CD4-positive, alpha-beta memory T cell (primary cell): Measurements from ENCODE around the gene ZFPM1. TPM values are rescaled to one million over a fixed set of nuclear protein-coding genes. Genes with fewer than 3 reads are reported as not detected.

Source experiments
- CTCF ChIA-PET: fragments of 350-600 bp; sonication (Branson Sonifier 250); formaldehyde crosslinking; loops from one replicate; lab custom pipeline; 2021; ENCODE audit warnings: inconsistent platforms; ENCODE audit not compliant: partially characterized antibody; lab: Charles Lee
- POLR2A ChIA-PET: fragments of 350-600 bp; sonication (Branson Sonifier 250); formaldehyde crosslinking; loops from one replicate; lab custom pipeline; 2021; ENCODE audit not compliant: partially characterized antibody; lab: Charles Lee
- DNase-seq, 5 donors: peaks; one replicate each; pipeline versions ENCODE4 v3.0.0 to v3.0.0-alpha.2; 2020 to 2022; ENCODE audit warnings: mixed read lengths in 1 of 5
- H3K27ac ChIP-seq: one replicate; pipeline ENCODE4 v1.7.0; 2013; ENCODE audit warnings: low read depth, low read length
- H3K27me3 ChIP-seq: 2 replicates; pipeline ENCODE4 v1.7.0; 2013; ENCODE audit warnings: mild to moderate bottlenecking, low read length, moderate library complexity; ENCODE audit not compliant: insufficient read depth
- H3K36me3 ChIP-seq: 2 replicates; pipeline ENCODE4 v1.7.0; 2013; ENCODE audit warnings: mild to moderate bottlenecking, low read length, moderate library complexity; ENCODE audit not compliant: insufficient read depth
- H3K4me1 ChIP-seq: 2 replicates; pipeline ENCODE4 v1.7.0; 2013; ENCODE audit warnings: mild to moderate bottlenecking, low read length, moderate library complexity; ENCODE audit not compliant: insufficient read depth
- H3K4me3 ChIP-seq, 2 donors: one replicate each; pipeline ENCODE4 v1.7.0; 2013; ENCODE audit warnings: low read length in 2 of 2, mild to moderate bottlenecking in 1 of 2
- H3K9me3 ChIP-seq, 2 donors: one replicate each; pipeline ENCODE4 v1.7.0; 2013; ENCODE audit warnings: low read length in 2 of 2, control low read depth in 1 of 2; ENCODE audit not compliant: control insufficient read depth in 1 of 2
- H3K27ac Mint-ChIP-seq, 7 donors: one replicate each; pipeline ENCODE4 v1.8.0; 2020 to 2021; ENCODE audit warnings: mixed read lengths in 7 of 7, mild to moderate bottlenecking in 6 of 7, inconsistent platforms in 3 of 7, moderate library complexity in 3 of 7
- H3K27me3 Mint-ChIP-seq, 2 donors: one replicate each; pipeline ENCODE4 v1.8.0; 2020 to 2021; ENCODE audit warnings: mixed read lengths in 2 of 2
- H3K36me3 Mint-ChIP-seq, 2 donors: one replicate each; pipeline ENCODE4 v1.8.0; 2020 to 2021; ENCODE audit warnings: mixed read lengths in 2 of 2, inconsistent platforms in 1 of 2, mild to moderate bottlenecking in 1 of 2
- H3K4me1 Mint-ChIP-seq, 4 donors: one replicate each; pipeline ENCODE4 v1.8.0; 2020 to 2021; ENCODE audit warnings: mixed read lengths in 4 of 4, mild to moderate bottlenecking in 1 of 4
- H3K4me3 Mint-ChIP-seq, 8 donors: one replicate each; pipeline ENCODE4 v1.8.0; 2020 to 2021; ENCODE audit warnings: mixed read lengths in 8 of 8, mild to moderate bottlenecking in 7 of 8, moderate library complexity in 6 of 8, inconsistent platforms in 3 of 8
- H3K9me3 Mint-ChIP-seq, 8 donors: one replicate each; pipeline ENCODE4 v1.8.0; 2020 to 2021; ENCODE audit warnings: mixed read lengths in 8 of 8, mild to moderate bottlenecking in 5 of 8, inconsistent platforms in 3 of 8, moderate library complexity in 1 of 8
- intact Hi-C: fragments of 100-400 bp; cut with micrococcal nuclease; formaldehyde crosslinking; loops from one replicate; pipeline ENCODE4 v1.15.1; 2023
- polyA plus RNA-seq, 2 donors: library from polyadenylated mRNA; unstranded; fragments of 300-500 nt; fragmentation: Illumina TruSeq; gene quantifications; one replicate each; pipeline ENCODE4 v1.2.3, GENCODE V29; 2021
- total RNA-seq, 2 experiments: library from RNA; stranded (reverse); gene quantifications; one replicate each; pipeline ENCODE4 v1.2.3, GENCODE V29; 2021

The ZFPM1 gene
- total and polyA plus RNA-seq, 4 experiments from 2014 or later = 0.07 to 20.5 (median 9.7) TPM

DNA sequence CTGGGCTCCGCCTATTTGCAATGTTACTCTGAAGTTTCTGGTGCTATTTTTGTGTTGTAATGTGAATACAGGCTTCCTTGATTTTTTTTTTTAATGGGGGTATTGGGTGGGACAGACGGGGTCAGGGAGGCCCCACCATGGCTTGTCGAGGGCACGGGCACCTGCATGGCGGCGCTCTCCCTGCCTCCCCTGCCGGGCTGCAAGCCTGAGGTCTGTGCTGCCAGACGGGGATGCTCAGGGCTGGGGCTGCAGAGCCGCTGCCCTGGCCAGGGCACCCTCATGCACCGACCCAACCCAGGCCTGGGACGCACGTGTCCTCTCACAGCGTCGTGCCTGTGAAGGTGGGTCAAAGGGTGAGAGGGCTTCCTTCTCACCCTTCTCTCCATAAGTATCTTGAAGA, 13.0 kb upstream of the ZFPM1 start:
- intact Hi-C loops = no loop called here
- no peak overlapping the region for H3K4me3 ChIP-seq
- POLR2A ChIA-PET = no interaction called here
- no peaks in the 10 kb centered on the region for H3K27me3 ChIP-seq
- no peak overlapping the region for H3K27ac ChIP-seq
- H3K9me3 Mint-ChIP-seq = no peaks in the 10 kb centered on the region
- H3K4me1 Mint-ChIP-seq = peaks cover 0 to 4% (median 3%) of the 10 kb centered on the region in 4 donors
- CTCF ChIA-PET = interaction anchor here (1.0 to 2.3 kb wide), 2 partner anchors 114 to 121 kb away, joined by 3 to 8 read pairs; no protein-coding TSS in a partner anchor
- H3K4me1 ChIP-seq = peaks cover 6% of the 10 kb centered on the region
- H3K4me3 Mint-ChIP-seq = no peak overlapping the region
- DNase-seq = no peak
- H3K27me3 Mint-ChIP-seq = no peaks in the 10 kb centered on the region
- H3K36me3 Mint-ChIP-seq = no peaks in the 10 kb centered on the region
- H3K27ac Mint-ChIP-seq = no peak overlapping the region
- H3K36me3 ChIP-seq = no peaks in the 10 kb centered on the region
- no peaks in the 10 kb centered on the region for H3K9me3 ChIP-seq

DNA sequence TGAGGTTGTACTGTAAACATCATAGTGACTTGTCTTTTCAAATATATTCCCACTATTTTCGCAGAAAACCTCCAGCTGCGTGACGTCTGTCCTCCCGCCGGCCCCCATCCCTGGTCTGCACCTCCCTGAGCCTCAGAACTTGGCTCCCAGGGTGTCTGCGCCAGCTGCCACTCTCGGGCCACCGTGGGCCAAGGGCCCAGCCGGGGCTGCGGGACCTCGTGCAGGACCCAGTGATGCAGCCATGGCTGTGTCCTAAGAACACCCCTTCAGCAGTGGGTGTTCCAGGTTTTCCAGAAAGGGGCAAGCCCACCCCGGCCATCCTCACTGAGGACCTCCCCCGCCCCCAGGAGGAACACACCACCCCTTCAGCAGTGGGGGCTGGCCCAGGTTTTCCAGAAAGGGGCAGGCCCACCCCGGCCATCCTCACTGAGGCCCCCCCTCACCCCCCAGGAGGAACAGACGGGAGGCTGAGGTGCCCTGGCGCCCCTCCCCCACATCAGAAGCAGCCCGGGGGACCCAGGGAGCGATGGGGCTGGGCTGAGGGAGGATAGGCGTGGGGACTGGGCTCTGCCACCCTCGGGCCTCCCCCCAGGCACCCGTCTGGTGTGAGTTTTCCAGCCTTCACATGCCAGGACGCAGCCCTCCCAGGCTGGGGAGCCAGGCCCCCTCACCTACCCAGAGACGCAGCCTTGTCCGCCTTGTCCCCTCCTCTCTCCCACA, 12.2 kb upstream of the ZFPM1 start:
- no peaks in the 10 kb centered on the region for H3K36me3 ChIP-seq
- Mint-ChIP-seq H3K9me3 (no peaks in the 10 kb centered on the region), H3K36me3 (no peaks in the 10 kb centered on the region), H3K27me3 (no peaks in the 10 kb centered on the region), H3K4me3 (no peak overlapping the region), H3K27ac (no peak overlapping the region), H3K4me1 (peaks cover 0 to 4% (median 3%) of the 10 kb centered on the region in 4 donors)
- intact Hi-C loops = no loop called here
- H3K27ac ChIP-seq = no peak overlapping the region
- H3K27me3 ChIP-seq = no peaks in the 10 kb centered on the region
- ChIA-PET POLR2A (no interaction called here), CTCF (interaction anchor here (1.6 kb wide), 1 partner anchor 122 kb away, joined by 6 read pairs; no protein-coding TSS in a partner anchor)
- no peak overlapping the region for H3K4me3 ChIP-seq
- peaks cover 6% of the 10 kb centered on the region for H3K4me1 ChIP-seq
- H3K9me3 ChIP-seq = no peaks in the 10 kb centered on the region
- DNase-seq = no peak

GRCh38 chr16:88441460-88441859, 11.6 kb upstream of the ZFPM1 start:
- Histone ChIP-seq H3K27me3 (no peaks in the 10 kb centered on the region), H3K4me3 (no peak overlapping the region), H3K36me3 (no peaks in the 10 kb centered on the region), H3K9me3 (no peaks in the 10 kb centered on the region), H3K27ac (no peak overlapping the region), H3K4me1 (peaks cover 6% of the 10 kb centered on the region)
- H3K9me3 Mint-ChIP-seq = no peaks in the 10 kb centered on the region
- ChIA-PET POLR2A (no interaction called here), CTCF (interaction anchor here (1.6 kb wide), 1 partner anchor 122 kb away, joined by 6 read pairs; no protein-coding TSS in a partner anchor)
- no peaks in the 10 kb centered on the region for H3K27me3 Mint-ChIP-seq
- H3K27ac Mint-ChIP-seq = no peak overlapping the region
- no peaks in the 10 kb centered on the region for H3K36me3 Mint-ChIP-seq
- no peak for DNase-seq
- H3K4me3 Mint-ChIP-seq = no peak overlapping the region
- intact Hi-C loops = no loop called here
- peaks cover 0 to 4% (median 3%) of the 10 kb centered on the region in 4 donors for H3K4me1 Mint-ChIP-seq

DNA sequence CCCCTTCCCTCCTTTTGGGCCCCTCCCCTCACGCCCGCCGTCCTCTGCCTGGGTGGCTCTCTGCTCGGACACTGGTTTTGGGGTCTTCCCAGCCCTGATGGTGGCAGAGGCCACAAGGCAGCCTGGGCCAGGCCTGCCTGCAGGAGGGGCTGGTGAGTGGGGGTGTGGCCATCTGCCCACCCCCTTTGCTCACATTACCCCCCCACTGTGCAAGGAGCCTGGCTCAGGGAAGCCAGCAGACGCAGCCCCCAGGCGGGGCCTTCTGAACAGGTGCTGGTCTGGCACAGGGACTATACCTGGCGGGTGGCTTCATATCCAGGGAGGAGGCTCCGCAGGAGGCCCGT, 10.7 kb upstream of the ZFPM1 start:
- no peaks in the 10 kb centered on the region for H3K36me3 ChIP-seq
- H3K4me3 ChIP-seq = no peak overlapping the region
- no peak overlapping the region for H3K27ac ChIP-seq
- no peaks in the 10 kb centered on the region for H3K27me3 Mint-ChIP-seq
- H3K4me1 Mint-ChIP-seq = peaks cover 0 to 4% (median 3%) of the 10 kb centered on the region in 4 donors
- no peak overlapping the region for H3K4me3 Mint-ChIP-seq
- intact Hi-C loops = no loop called here
- H3K27ac Mint-ChIP-seq = peak overlapping the region in 1 of 7 donors; percentile 41
- no peaks in the 10 kb centered on the region for H3K9me3 Mint-ChIP-seq
- H3K4me1 ChIP-seq = peaks cover 6% of the 10 kb centered on the region
- DNase-seq = no peak
- H3K27me3 ChIP-seq = no peaks in the 10 kb centered on the region
- CTCF ChIA-PET = interaction anchor here (1.6 kb wide), 1 partner anchor 121 kb away, joined by 6 read pairs; no protein-coding TSS in a partner anchor
- H3K36me3 Mint-ChIP-seq = no peaks in the 10 kb centered on the region
- no peaks in the 10 kb centered on the region for H3K9me3 ChIP-seq
- POLR2A ChIA-PET = no interaction called here

DNA sequence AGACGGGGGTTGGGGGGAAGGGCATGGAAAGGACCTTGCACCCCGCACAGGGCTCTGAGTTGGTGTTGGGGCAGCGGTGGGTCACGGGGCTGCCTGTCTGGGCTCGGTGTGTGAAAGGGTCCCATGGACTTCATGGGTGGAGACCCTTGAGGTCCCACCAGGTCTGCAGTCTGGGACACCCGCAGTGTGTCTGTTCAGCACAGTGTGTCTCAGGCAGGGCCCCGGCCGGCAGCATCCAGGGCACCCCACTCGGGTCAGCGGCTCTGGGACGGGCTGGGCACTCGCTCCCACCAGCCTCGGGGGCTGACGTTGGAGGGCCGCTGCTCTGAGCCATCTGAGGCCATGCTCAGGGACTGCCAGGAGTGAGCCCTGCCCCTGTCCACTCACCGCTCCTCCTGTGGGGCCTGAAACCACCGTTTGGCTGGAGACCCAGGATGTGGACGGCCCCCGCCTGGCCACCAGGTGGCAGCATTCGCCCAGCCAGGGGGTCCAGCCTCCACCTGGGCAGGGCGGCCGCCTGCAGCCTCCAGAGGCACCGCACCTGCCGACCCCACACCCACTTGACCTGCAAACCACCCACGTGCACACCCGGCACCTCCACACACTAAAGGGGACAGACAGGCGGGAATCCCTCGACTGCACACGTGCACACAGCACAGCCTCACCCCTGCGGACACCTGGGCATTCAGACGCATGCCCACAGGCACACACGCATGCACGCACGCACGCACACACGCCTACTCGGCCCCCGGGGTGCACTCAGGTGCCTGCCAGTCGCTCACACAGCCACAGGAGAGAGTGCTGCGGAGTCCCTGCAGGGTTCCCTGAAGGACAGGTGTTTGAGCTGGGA, 10.1 kb upstream of the ZFPM1 start:
- Histone ChIP-seq H3K4me1 (peaks cover 6% of the 10 kb centered on the region), H3K27me3 (no peaks in the 10 kb centered on the region), H3K4me3 (no peak overlapping the region), H3K9me3 (no peaks in the 10 kb centered on the region), H3K27ac (no peak overlapping the region), H3K36me3 (no peaks in the 10 kb centered on the region)
- ChIA-PET POLR2A (no interaction called here), CTCF (interaction anchor here (1.0 to 1.2 kb wide), 3 partner anchors 50 to 120 kb away, joined by 3 to 9 read pairs (median 4); no protein-coding TSS in a partner anchor)
- no peaks in the 10 kb centered on the region for H3K9me3 Mint-ChIP-seq
- H3K4me3 Mint-ChIP-seq = peak overlapping the region in 1 of 8 donors; percentile 29
- DNase-seq = peak; percentile 67 to 84 (median 76)
- peak overlapping the region in 2 of 7 donors; percentile 24 to 41 for H3K27ac Mint-ChIP-seq
- intact Hi-C loops = loop anchor here (1.0 kb wide), 4 partner anchors 12 to 119 kb away; no protein-coding TSS in a partner anchor
- no peaks in the 10 kb centered on the region for H3K27me3 Mint-ChIP-seq
- peaks cover 0 to 4% (median 3%) of the 10 kb centered on the region in 4 donors for H3K4me1 Mint-ChIP-seq
- no peaks in the 10 kb centered on the region for H3K36me3 Mint-ChIP-seq

GRCh38 chr16:88444826-88445582, 8.1 kb upstream of the ZFPM1 start:
- peaks cover 0 to 4% (median 3%) of the 10 kb centered on the region in 4 donors for H3K4me1 Mint-ChIP-seq
- intact Hi-C loops = no loop called here
- Histone ChIP-seq H3K36me3 (no peaks in the 10 kb centered on the region), H3K9me3 (no peaks in the 10 kb centered on the region), H3K4me3 (no peak overlapping the region), H3K27me3 (no peaks in the 10 kb centered on the region), H3K27ac (no peak overlapping the region), H3K4me1 (peaks cover 6% of the 10 kb centered on the region)
- H3K27ac Mint-ChIP-seq = no peak overlapping the region
- no peak for DNase-seq
- H3K4me3 Mint-ChIP-seq = no peak overlapping the region
- no peaks in the 10 kb centered on the region for H3K36me3 Mint-ChIP-seq
- CTCF ChIA-PET = interaction anchor here (0.6 to 1.7 kb wide), 8 partner anchors 9 to 126 kb away, joined by 3 to 5 read pairs (median 4); partner anchors contain the start of gene ZC3H18
- POLR2A ChIA-PET = no interaction called here
- H3K9me3 Mint-ChIP-seq = peaks cover 0 to 1% (median 0%) of the 10 kb centered on the region in 8 donors
- no peaks in the 10 kb centered on the region for H3K27me3 Mint-ChIP-seq
